ENCODE data around the gene ABCB11.

The ABCB11 gene

GRCh38 chr2:168993538-168993937, 37.6 kb downstream of the ABCB11 start:
- no peak for TF ChIP-seq CTCF (IDR thresholded peaks at IDR 0.05; ENCODE audit: low read depth, low read length, missing control alignments)
- DNase-seq (ENCODE audit: extremely low read depth, low read depth): no peak
- no peak overlapping the region for H3K4me3 ChIP-seq (replicated peaks; ENCODE audit: low read depth, low read length)

- TF ChIP-seq CTCF (IDR thresholded peaks at IDR 0.05; ENCODE audit: low read depth, low read length, missing control alignments): no peak
- DNase-seq (ENCODE audit: extremely low read depth, low read depth): no peak
- no peak overlapping the region for H3K4me3 ChIP-seq (replicated peaks; ENCODE audit: low read depth, low read length)
These were observed 38.4 kb downstream of the ABCB11 start for GRCh38 chr2:168992591-168993349.

- no peak overlapping the region for H3K4me3 ChIP-seq (replicated peaks; ENCODE audit: low read depth, low read length)
- peak; percentile 1 for DNase-seq (ENCODE audit: extremely low read depth, low read depth)
- TF ChIP-seq CTCF (IDR thresholded peaks at IDR 0.05; ENCODE audit: low read depth, low read length, missing control alignments): no peak
These were observed 39.1 kb downstream of the ABCB11 start for GRCh38 chr2:168992026-168992425.

GRCh38 chr2:168988755-168989154, 42.4 kb downstream of the ABCB11 start:
- no peak overlapping the region for H3K4me3 ChIP-seq (replicated peaks; ENCODE audit: low read depth, low read length)
- no peak for TF ChIP-seq CTCF (IDR thresholded peaks at IDR 0.05; ENCODE audit: low read depth, low read length, missing control alignments)
- DNase-seq (ENCODE audit: extremely low read depth, low read depth): no peak

- TF ChIP-seq CTCF (IDR thresholded peaks at IDR 0.05; ENCODE audit: low read depth, low read length, missing control alignments): no peak
- no peak overlapping the region for H3K4me3 ChIP-seq (replicated peaks; ENCODE audit: low read depth, low read length)
These were observed 44.7 kb downstream of the ABCB11 start for GRCh38 chr2:168986398-168986943.

GRCh38 chr2:168981651-168982050, 49.5 kb downstream of the ABCB11 start:
- no peak for TF ChIP-seq CTCF (IDR thresholded peaks at IDR 0.05; ENCODE audit: low read depth, low read length, missing control alignments)
- H3K4me3 ChIP-seq (replicated peaks; ENCODE audit: low read depth, low read length): no peak overlapping the region
- no peak for DNase-seq (ENCODE audit: extremely low read depth, low read depth)

More at GRCh38 chr2:168986398-168986943, 44.7 kb downstream of the ABCB11 start:
- DNase-seq (ENCODE audit: extremely low read depth, low read depth): no peak

All from HFF-Myc (cell line).